HepG2 (cell line): ENCODE measurements around the gene COX4I2. TPM values are rescaled to one million over a fixed set of nuclear protein-coding genes. Genes with fewer than 3 reads are reported as not detected.

ENCODE experiments used
- HES4 ChIP-seq: sonication (generic); formaldehyde crosslinking; IDR thresholded peaks from 2 replicates; pipeline ENCODE4 v1.9.0; 2021; ENCODE audit warnings: mild to moderate bottlenecking, missing genetic modification reagents, borderline replicate concordance
- MAFK ChIP-seq, 2 experiments: IDR thresholded peaks in 1 of 2; conservative IDR thresholded peaks in 1 of 2; 2 replicates each; pipeline ENCODE4 v1.6.1; 2011; ENCODE audit warnings: improper control_type of control experiment in 2 of 2, low read length in 2 of 2
- MEIS2 ChIP-seq: sonication (generic); formaldehyde crosslinking; IDR thresholded peaks from 2 replicates; pipeline ENCODE4 v1.9.0; 2021; ENCODE audit warnings: mild to moderate bottlenecking, missing genetic modification reagents
- MTF1 ChIP-seq: sonication (generic); formaldehyde crosslinking; IDR thresholded peaks from 2 replicates; pipeline ENCODE4 v1.5.0; 2020; ENCODE audit warnings: missing genetic modification reagents
- PHF8 ChIP-seq: sonication (generic); formaldehyde crosslinking; IDR thresholded peaks from 2 replicates; pipeline ENCODE4 v1.5.0; 2020; ENCODE audit warnings: missing genetic modification reagents
- RXRB ChIP-seq: IDR thresholded peaks from 2 replicates; pipeline ENCODE4 v1.6.1; 2016; ENCODE audit warnings: borderline replicate concordance, missing genetic modification reagents, missing compliant biosample characterization
- SCMH1 ChIP-seq: sonication (generic); formaldehyde crosslinking; IDR thresholded peaks from 2 replicates; pipeline ENCODE4 v1.9.0; 2021; ENCODE audit warnings: missing genetic modification reagents, mild to moderate bottlenecking, borderline replicate concordance
- SNAPC4 ChIP-seq: sonication (generic); formaldehyde crosslinking; IDR thresholded peaks from 2 replicates; pipeline ENCODE4 v1.4.0; 2020; ENCODE audit warnings: mild to moderate bottlenecking, missing genetic modification reagents
- TBP ChIP-seq: sonication (generic); formaldehyde crosslinking; IDR thresholded peaks from 2 replicates; pipeline ENCODE4 v1.5.0; 2020; ENCODE audit warnings: missing genetic modification reagents
- U2AF2 ChIP-seq: fragments of 200-400 bp; formaldehyde crosslinking; IDR thresholded peaks from 2 replicates; pipeline ENCODE4 v1.6.1; 2017; ENCODE audit warnings: low read depth, mild to moderate bottlenecking, low read length
- ZBTB20 ChIP-seq: sonication (generic); formaldehyde crosslinking; IDR thresholded peaks from 2 replicates; pipeline ENCODE4 v1.8.1; 2023; ENCODE audit warnings: missing genetic modification reagents, low read depth, mild to moderate bottlenecking, borderline replicate concordance
- ZNF17 ChIP-seq: sonication (generic); formaldehyde crosslinking; IDR thresholded peaks from 2 replicates; pipeline ENCODE4 v1.5.0; 2020; ENCODE audit warnings: mild to moderate bottlenecking, missing genetic modification reagents
- ZNF251 ChIP-seq: sonication (generic); formaldehyde crosslinking; IDR thresholded peaks from 2 replicates; pipeline ENCODE4 v1.9.0; 2021; ENCODE audit warnings: mild to moderate bottlenecking, missing genetic modification reagents
- ZNF441 ChIP-seq: sonication (generic); formaldehyde crosslinking; IDR thresholded peaks from 2 replicates; pipeline ENCODE4 v1.7.0; 2021; ENCODE audit warnings: missing genetic modification reagents, borderline replicate concordance
- ZNF550 ChIP-seq: sonication (generic); formaldehyde crosslinking; IDR thresholded peaks from 2 replicates; pipeline ENCODE4 v1.4.0; 2020; ENCODE audit warnings: mild to moderate bottlenecking, missing genetic modification reagents, borderline replicate concordance
- ZNF782 ChIP-seq: sonication (generic); formaldehyde crosslinking; IDR thresholded peaks from 2 replicates; pipeline ENCODE4 v1.4.0; 2020; ENCODE audit warnings: missing genetic modification reagents, mild to moderate bottlenecking, borderline replicate concordance
- polyA plus RNA-seq, 8 experiments: library from polyadenylated mRNA; depleted of rRNA in 3 of 8; stranded (reverse) in 7 of 8; unstranded in 1 of 8; fragments of >200 nt; fragmentation: Illumina TruSeq in 4 of 8; extraction: Trizol in 4 of 8; gene quantifications; 2 replicates each; pipeline versions ENCODE4 v1.2.1 to v1.2.3, GENCODE V29; 2011 to 2016; ENCODE audit warnings: low read depth in 4 of 8, missing spikeins in 1 of 8, mixed read lengths in 1 of 8; ENCODE audit not compliant: insufficient read depth in 1 of 8
- total RNA-seq, 5 experiments: library from RNA; depleted of rRNA; stranded (reverse); fragments of >200 nt; fragmentation: Illumina TruSeq; extraction: Trizol; gene quantifications; 2 replicates each; pipeline ENCODE4 v1.2.3, GENCODE V29; 2016; ENCODE audit warnings: low read depth in 1 of 5
- TF ChIP-seq, protein P1 (sequence below): sonication (generic); formaldehyde crosslinking; IDR thresholded peaks from 2 replicates; pipeline ENCODE4 v1.4.0; 2020; ENCODE audit warnings: mild to moderate bottlenecking, missing genetic modification reagents
- TF ChIP-seq, protein P2 (sequence below): IDR thresholded peaks from 2 replicates; pipeline ENCODE4 v1.6.1; 2018; ENCODE audit warnings: missing genetic modification reagents, mild to moderate bottlenecking, missing compliant biosample characterization
- TF ChIP-seq, protein P3 (sequence below): IDR thresholded peaks from 2 replicates; pipeline ENCODE4 v1.6.1; 2016; ENCODE audit warnings: low read depth, control low read depth

Gene COX4I2
- total and polyA plus RNA-seq, 2 of the 13 experiments (the other 11 are each of a cell fraction or from before 2014, with no cell fraction given), result 1.1 TPM; not detected in 1

DNA sequence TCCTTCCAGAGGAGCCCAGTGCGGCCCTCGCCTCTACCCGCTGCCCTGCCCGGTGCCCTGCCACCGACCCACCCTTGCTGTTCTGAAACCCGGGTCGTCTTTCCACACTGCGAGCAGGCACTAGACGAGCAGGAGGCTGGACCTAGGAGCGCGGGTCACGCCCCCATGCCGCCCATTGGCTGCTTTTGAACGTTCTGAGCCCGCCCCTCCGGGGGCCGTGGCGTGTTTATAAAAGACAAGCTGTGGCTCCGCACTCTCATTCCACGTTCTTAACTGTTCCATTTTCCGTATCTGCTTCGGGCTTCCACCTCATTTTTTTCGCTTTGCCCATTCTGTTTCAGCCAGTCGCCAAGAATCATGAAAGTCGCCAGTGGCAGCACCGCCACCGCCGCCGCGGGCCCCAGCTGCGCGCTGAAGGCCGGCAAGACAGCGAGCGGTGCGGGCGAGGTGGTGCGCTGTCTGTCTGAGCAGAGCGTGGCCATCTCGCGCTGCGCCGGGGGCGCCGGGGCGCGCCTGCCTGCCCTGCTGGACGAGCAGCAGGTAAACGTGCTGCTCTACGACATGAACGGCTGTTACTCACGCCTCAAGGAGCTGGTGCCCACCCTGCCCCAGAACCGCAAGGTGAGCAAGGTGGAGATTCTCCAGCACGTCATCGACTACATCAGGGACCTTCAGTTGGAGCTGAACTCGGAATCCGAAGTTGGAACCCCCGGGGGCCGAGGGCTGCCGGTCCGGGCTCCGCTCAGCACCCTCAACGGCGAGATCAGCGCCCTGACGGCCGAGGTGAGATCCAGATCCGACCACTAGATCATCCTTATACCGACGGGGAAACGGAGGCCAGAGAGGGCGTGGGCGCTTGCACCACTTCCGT, 32.4 kb upstream of the COX4I2 start, which contains the start of gene ID1 (continued):
- TF ChIP-seq, protein P1, sequence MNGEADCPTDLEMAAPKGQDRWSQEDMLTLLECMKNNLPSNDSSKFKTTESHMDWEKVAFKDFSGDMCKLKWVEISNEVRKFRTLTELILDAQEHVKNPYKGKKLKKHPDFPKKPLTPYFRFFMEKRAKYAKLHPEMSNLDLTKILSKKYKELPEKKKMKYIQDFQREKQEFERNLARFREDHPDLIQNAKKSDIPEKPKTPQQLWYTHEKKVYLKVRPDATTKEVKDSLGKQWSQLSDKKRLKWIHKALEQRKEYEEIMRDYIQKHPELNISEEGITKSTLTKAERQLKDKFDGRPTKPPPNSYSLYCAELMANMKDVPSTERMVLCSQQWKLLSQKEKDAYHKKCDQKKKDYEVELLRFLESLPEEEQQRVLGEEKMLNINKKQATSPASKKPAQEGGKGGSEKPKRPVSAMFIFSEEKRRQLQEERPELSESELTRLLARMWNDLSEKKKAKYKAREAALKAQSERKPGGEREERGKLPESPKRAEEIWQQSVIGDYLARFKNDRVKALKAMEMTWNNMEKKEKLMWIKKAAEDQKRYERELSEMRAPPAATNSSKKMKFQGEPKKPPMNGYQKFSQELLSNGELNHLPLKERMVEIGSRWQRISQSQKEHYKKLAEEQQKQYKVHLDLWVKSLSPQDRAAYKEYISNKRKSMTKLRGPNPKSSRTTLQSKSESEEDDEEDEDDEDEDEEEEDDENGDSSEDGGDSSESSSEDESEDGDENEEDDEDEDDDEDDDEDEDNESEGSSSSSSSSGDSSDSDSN, result peak; percentile 96
- TF ChIP-seq TBP (no peak; the same call in 1 of the 2 replicates), ZNF550 (CRISPR knock-in tag) (peak; percentile 54; the same call in 1 of the 2 replicates), ZNF441 (CRISPR knock-in tag) (peak; percentile 93), MEIS2 (CRISPR knock-in tag) (peak; percentile 75), ZNF17 (CRISPR knock-in tag) (peak; percentile 88; the same call in 1 of the 2 replicates), PHF8 (CRISPR knock-in tag) (peak; percentile 84), ZBTB20 (CRISPR knock-in tag) (peak; percentile 82), SCMH1 (CRISPR knock-in tag) (no peak), RXRB (peak; percentile 89), MTF1 (CRISPR knock-in tag) (peak; percentile 90), ZNF782 (CRISPR knock-in tag) (peak; percentile 96), U2AF2 (peak; percentile 65; the same call in 1 of the 2 replicates), HES4 (peak; percentile 90; the same call in 1 of the 2 replicates), SNAPC4 (CRISPR knock-in tag) (peak; percentile 66), MAFK (conservative IDR thresholded peaks at IDR 0.05 in 1 of 2, IDR thresholded peaks at IDR 0.05 in 1 of 2; ENCODE audit: low read length in 2 of 2) (no peak), ZNF251 (CRISPR knock-in tag) (no peak)
- TF ChIP-seq, protein P2, sequence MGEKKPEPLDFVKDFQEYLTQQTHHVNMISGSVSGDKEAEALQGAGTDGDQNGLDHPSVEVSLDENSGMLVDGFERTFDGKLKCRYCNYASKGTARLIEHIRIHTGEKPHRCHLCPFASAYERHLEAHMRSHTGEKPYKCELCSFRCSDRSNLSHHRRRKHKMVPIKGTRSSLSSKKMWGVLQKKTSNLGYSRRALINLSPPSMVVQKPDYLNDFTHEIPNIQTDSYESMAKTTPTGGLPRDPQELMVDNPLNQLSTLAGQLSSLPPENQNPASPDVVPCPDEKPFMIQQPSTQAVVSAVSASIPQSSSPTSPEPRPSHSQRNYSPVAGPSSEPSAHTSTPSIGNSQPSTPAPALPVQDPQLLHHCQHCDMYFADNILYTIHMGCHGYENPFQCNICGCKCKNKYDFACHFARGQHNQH, result peak; percentile 98
- TF ChIP-seq, protein P3, sequence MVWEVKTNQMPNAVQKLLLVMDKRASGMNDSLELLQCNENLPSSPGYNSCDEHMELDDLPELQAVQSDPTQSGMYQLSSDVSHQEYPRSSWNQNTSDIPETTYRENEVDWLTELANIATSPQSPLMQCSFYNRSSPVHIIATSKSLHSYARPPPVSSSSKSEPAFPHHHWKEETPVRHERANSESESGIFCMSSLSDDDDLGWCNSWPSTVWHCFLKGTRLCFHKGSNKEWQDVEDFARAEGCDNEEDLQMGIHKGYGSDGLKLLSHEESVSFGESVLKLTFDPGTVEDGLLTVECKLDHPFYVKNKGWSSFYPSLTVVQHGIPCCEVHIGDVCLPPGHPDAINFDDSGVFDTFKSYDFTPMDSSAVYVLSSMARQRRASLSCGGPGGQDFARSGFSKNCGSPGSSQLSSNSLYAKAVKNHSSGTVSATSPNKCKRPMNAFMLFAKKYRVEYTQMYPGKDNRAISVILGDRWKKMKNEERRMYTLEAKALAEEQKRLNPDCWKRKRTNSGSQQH (CRISPR knock-in tag), result peak; percentile 99
